Thyroid gland (tissue), 4 donors: Measurements from ENCODE around the gene ZNF474.

Experiments
- CTCF ChIP-seq, 6 experiments: fragments of 200-600 bp in 3 of 6; fragments of 450-650 bp in 3 of 6; sonication (generic) in 3 of 6; IDR thresholded peaks; one replicate each; pipeline ENCODE4 v1.5.1; 2016 to 2019; ENCODE audit warnings: antibody characterized with exemption in 6 of 6, mild to moderate bottlenecking in 2 of 6, inconsistent platforms in 1 of 6, moderate library complexity in 1 of 6
- POLR2A ChIP-seq, 2 donors: fragments of 450-650 bp; IDR thresholded peaks; one replicate each; pipeline ENCODE4 v1.6.1; 2017; ENCODE audit warnings: antibody characterized with exemption in 2 of 2, mild to moderate bottlenecking in 2 of 2, moderate library complexity in 1 of 2

GRCh38 chr5:122126177-122126755 lies 3.1 kb upstream of the ZNF474 start:
- TF ChIP-seq CTCF (IDR thresholded peaks at IDR 0.05) (no peak), POLR2A (IDR thresholded peaks at IDR 0.05) (no peak)
